Retina (tissue), 1 donor: ENCODE measurements around the gene WASF3.
A peak's percentile ranks its signal among the peaks of the same experiment; 100 is the strongest.
"Not testable (repeated sequence)": the region's sequence is repeated elsewhere in the genome, so short reads cannot be mapped to it uniquely, and the experiment has no call there.

ENCODE experiments used
- DNase-seq: peaks from one replicate; pipeline ENCODE4 v3.0.0-alpha.2; 2016

Gene WASF3

GRCh38 chr13:26721251-26722121 lies 164.0 kb downstream of the WASF3 start:
- peak; percentile 81 for DNase-seq

- DNase-seq = no peak
Measured at GRCh38 chr13:26722321-26722720, 164.8 kb downstream of the WASF3 start.

GRCh38 chr13:26723620-26724019 lies 166.1 kb downstream of the WASF3 start:
- not testable (repeated sequence) for DNase-seq

- DNase-seq = no peak
Measured at GRCh38 chr13:26726684-26727083, 169.2 kb downstream of the WASF3 start.

- DNase-seq = no peak
Measured at GRCh38 chr13:26727122-26727521, 169.6 kb downstream of the WASF3 start.

- no peak for DNase-seq
Measured at GRCh38 chr13:26727633-26728032, 170.2 kb downstream of the WASF3 start.

GRCh38 chr13:26735677-26736076 lies 178.2 kb downstream of the WASF3 start:
- no peak for DNase-seq
